Loucy (cell line): ENCODE measurements around the gene UQCC2.

Experiments used
- EZH2phosphoT487 ChIP-seq: fragments of 200-600 bp; IDR thresholded peaks from 2 replicates; pipeline ENCODE4 v1.6.1; 2018; ENCODE audit warnings: antibody characterized with exemption, mild to moderate bottlenecking, moderate library complexity, borderline replicate concordance
- TF ChIP-seq, protein P1 (sequence below): fragments of 200-600 bp; sonication (generic); conservative IDR thresholded peaks from 2 replicates; pipeline ENCODE4 v1.5.1; 2014; ENCODE audit warnings: mild to moderate bottlenecking, antibody characterized with exemption, low read length

DNA sequence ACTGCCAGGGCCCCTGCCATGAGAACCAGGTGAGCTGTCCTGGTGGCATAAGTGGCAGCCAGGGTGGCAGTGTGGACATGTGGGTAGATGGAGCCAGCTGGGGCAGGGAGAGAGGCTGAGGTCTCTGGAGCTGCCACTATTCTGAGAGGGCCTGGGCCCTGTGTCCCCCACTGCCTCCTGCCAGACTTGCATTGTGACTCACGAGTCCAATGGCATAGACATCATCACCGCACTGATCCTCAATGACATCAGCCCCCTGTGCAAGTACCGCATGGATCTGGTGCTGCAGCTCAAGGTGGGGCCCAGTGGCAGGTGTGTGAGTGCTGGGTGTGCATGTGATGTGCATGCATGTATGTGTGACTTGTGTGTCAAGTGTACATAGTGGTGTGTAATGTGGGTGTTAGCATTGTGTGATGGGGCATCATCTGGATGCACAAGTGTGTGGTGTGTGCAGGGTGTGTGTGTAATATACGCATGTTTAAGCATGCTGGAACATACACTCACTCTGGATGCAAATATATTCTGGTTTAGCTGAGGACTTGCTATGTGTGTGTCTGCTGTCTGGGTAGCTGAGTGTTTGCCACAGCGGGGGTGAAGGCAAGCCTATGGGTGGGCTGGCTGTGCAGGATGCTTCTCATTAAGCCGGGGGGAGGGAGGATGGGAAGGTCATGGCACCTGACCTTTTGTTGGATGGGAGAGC, 25.1 kb downstream of the UQCC2 start:
- TF ChIP-seq, protein P1, sequence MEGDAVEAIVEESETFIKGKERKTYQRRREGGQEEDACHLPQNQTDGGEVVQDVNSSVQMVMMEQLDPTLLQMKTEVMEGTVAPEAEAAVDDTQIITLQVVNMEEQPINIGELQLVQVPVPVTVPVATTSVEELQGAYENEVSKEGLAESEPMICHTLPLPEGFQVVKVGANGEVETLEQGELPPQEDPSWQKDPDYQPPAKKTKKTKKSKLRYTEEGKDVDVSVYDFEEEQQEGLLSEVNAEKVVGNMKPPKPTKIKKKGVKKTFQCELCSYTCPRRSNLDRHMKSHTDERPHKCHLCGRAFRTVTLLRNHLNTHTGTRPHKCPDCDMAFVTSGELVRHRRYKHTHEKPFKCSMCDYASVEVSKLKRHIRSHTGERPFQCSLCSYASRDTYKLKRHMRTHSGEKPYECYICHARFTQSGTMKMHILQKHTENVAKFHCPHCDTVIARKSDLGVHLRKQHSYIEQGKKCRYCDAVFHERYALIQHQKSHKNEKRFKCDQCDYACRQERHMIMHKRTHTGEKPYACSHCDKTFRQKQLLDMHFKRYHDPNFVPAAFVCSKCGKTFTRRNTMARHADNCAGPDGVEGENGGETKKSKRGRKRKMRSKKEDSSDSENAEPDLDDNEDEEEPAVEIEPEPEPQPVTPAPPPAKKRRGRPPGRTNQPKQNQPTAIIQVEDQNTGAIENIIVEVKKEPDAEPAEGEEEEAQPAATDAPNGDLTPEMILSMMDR, result no peak
- TF ChIP-seq EZH2phosphoT487, result no peak
